ENCODE data around the gene KLHL29.

KLHL29 gene

GRCh38 chr2:23603156-23603555 is 218.2 kb downstream of the KLHL29 start:
- TF ChIP-seq EZH2 (optimal IDR thresholded peaks at IDR 0.05; ENCODE audit: low read depth, low read length), result no peak
- TF ChIP-seq EZH2phosphoT487 (IDR thresholded peaks at IDR 0.05; ENCODE audit: low read length), result no peak
- no peak for TF ChIP-seq CTCF (IDR thresholded peaks at IDR 0.05; ENCODE audit: low read length)
- H3K4me1 ChIP-seq (ENCODE audit: low read length), result no peaks in the 10 kb centered on the region

GRCh38 chr2:23603581-23603980 is 218.6 kb downstream of the KLHL29 start:
- no peak overlapping the region for H3K27ac ChIP-seq (ENCODE audit: low read length)
- no peak for DNase-seq
- no peak overlapping the region for H3K4me2 ChIP-seq (ENCODE audit: low read depth, low read length)
- H3F3A ChIP-seq (ENCODE audit: insufficient read depth, low read length), result no peaks in the 10 kb centered on the region
- H4K20me1 ChIP-seq (ENCODE audit: insufficient read depth, low read length), result no peaks in the 10 kb centered on the region
- TF ChIP-seq EZH2 (optimal IDR thresholded peaks at IDR 0.05; ENCODE audit: low read depth, low read length) (no peak), EZH2phosphoT487 (IDR thresholded peaks at IDR 0.05; ENCODE audit: low read length) (no peak), CTCF (IDR thresholded peaks at IDR 0.05; ENCODE audit: low read length) (no peak)
- H3K9me2 ChIP-seq (replicated peaks; ENCODE audit: insufficient read depth, low read length), result no peaks in the 10 kb centered on the region
- no peaks in the 10 kb centered on the region for H3K79me2 ChIP-seq (ENCODE audit: low read length)
- H3K4me1 ChIP-seq (ENCODE audit: low read length), result no peaks in the 10 kb centered on the region
- no peaks in the 10 kb centered on the region for H3K27me3 ChIP-seq (replicated peaks; ENCODE audit: insufficient read depth, low read length)
- no peaks in the 10 kb centered on the region for H3K36me3 ChIP-seq (replicated peaks; ENCODE audit: insufficient read depth, low read length)
- H3K4me3 ChIP-seq (ENCODE audit: low read length), result no peak overlapping the region
- H3K9me3 ChIP-seq (replicated peaks; ENCODE audit: insufficient read depth, low read length), result no peaks in the 10 kb centered on the region
- no peak overlapping the region for H2AFZ ChIP-seq (ENCODE audit: low read length)
- no peak overlapping the region for H3K9ac ChIP-seq (ENCODE audit: low read length)

More at GRCh38 chr2:23603156-23603555, 218.2 kb downstream of the KLHL29 start:
- DNase-seq, result no peak
- no peaks in the 10 kb centered on the region for H3K79me2 ChIP-seq (ENCODE audit: low read length)
- no peaks in the 10 kb centered on the region for H3K27me3 ChIP-seq (replicated peaks; ENCODE audit: insufficient read depth, low read length)
- no peaks in the 10 kb centered on the region for H3K9me2 ChIP-seq (replicated peaks; ENCODE audit: insufficient read depth, low read length)
- H3K27ac ChIP-seq (ENCODE audit: low read length), result no peak overlapping the region
- no peaks in the 10 kb centered on the region for H3K36me3 ChIP-seq (replicated peaks; ENCODE audit: insufficient read depth, low read length)
- H2AFZ ChIP-seq (ENCODE audit: low read length), result no peak overlapping the region
- no peak overlapping the region for H3K9ac ChIP-seq (ENCODE audit: low read length)
- no peaks in the 10 kb centered on the region for H4K20me1 ChIP-seq (ENCODE audit: insufficient read depth, low read length)
- no peaks in the 10 kb centered on the region for H3K9me3 ChIP-seq (replicated peaks; ENCODE audit: insufficient read depth, low read length)
- H3K4me3 ChIP-seq (ENCODE audit: low read length), result no peak overlapping the region
- H3K4me2 ChIP-seq (ENCODE audit: low read depth, low read length), result no peak overlapping the region
- H3F3A ChIP-seq (ENCODE audit: insufficient read depth, low read length), result no peaks in the 10 kb centered on the region

- Histone ChIP-seq H4K20me1 (ENCODE audit: insufficient read depth, low read length) (no peaks in the 10 kb centered on the region), H3K27ac (ENCODE audit: low read length) (no peak overlapping the region), H3K9me2 (replicated peaks; ENCODE audit: insufficient read depth, low read length) (no peaks in the 10 kb centered on the region), H3K79me2 (ENCODE audit: low read length) (no peaks in the 10 kb centered on the region), H3K27me3 (replicated peaks; ENCODE audit: insufficient read depth, low read length) (no peaks in the 10 kb centered on the region), H3K4me1 (ENCODE audit: low read length) (no peaks in the 10 kb centered on the region), H3K9ac (ENCODE audit: low read length) (no peak overlapping the region), H3K9me3 (replicated peaks; ENCODE audit: insufficient read depth, low read length) (no peaks in the 10 kb centered on the region), H3K36me3 (replicated peaks; ENCODE audit: insufficient read depth, low read length) (no peaks in the 10 kb centered on the region), H3F3A (ENCODE audit: insufficient read depth, low read length) (no peaks in the 10 kb centered on the region), H2AFZ (ENCODE audit: low read length) (no peak overlapping the region), H3K4me2 (ENCODE audit: low read depth, low read length) (no peak overlapping the region), H3K4me3 (ENCODE audit: low read length) (no peak overlapping the region)
- no peak for DNase-seq
- TF ChIP-seq EZH2phosphoT487 (IDR thresholded peaks at IDR 0.05; ENCODE audit: low read length), result no peak
- TF ChIP-seq CTCF (IDR thresholded peaks at IDR 0.05; ENCODE audit: low read length), result no peak
- TF ChIP-seq EZH2 (optimal IDR thresholded peaks at IDR 0.05; ENCODE audit: low read depth, low read length), result no peak
Measured at GRCh38 chr2:23604731-23605130, 219.8 kb downstream of the KLHL29 start.
